ENCODE results near the gene ZNF335. TPM values are rescaled to one million over a fixed set of nuclear protein-coding genes. Genes with fewer than 3 reads are reported as not detected.
A peak's percentile ranks its signal among the peaks of the same experiment; 100 is the strongest.
"Not testable (repeated sequence)": the region's sequence is repeated elsewhere in the genome, so short reads cannot be mapped to it uniquely, and the experiment has no call there.

Gene ZNF335
- total and polyA plus RNA-seq, 8 donors, result 15.3 to 23.3 (median 16.7) TPM

GRCh38 chr20:45902199-45902701 is 69.8 kb downstream of the ZNF335 start:
- H3K4me3 ChIP-seq, result no peak overlapping the region
- peaks cover 0 to 61% of the 10 kb centered on the region in 2 donors for H3K36me3 ChIP-seq
- intact Hi-C loops (cut with DNase I), result no loop called here
- no peak for TF ChIP-seq CTCF (IDR thresholded peaks at IDR 0.05)
- ATAC-seq (no peak), DNase-seq (peak in 1 of 4 donors; percentile 53)
- no peaks in the 10 kb centered on the region for H3K9me3 ChIP-seq
- H3K27ac ChIP-seq, result no peak overlapping the region
- H3K4me1 ChIP-seq, result no peaks in the 10 kb centered on the region
- no peaks in the 10 kb centered on the region for H3K27me3 ChIP-seq

DNA sequence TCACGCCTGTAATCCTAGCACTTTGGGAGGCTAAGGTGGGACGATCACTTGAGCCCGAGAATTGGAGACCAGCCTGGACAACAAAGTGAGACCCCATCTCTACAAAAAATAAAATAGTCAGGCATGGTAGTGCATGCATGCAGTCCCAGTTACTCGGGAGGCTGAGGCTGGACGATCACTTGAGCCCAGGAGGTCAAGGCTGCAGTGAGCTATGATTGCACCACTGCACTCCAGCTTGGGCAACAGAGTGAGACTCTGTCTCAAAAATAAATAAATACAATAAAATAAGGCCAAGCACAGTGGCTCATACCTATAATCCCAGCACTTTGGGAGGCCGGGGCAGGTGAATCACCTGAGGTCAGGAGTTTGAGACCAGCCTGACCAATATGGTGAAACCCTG is 70.7 kb downstream of the ZNF335 start:
- H3K27ac ChIP-seq; ATAC-seq; H3K4me3 ChIP-seq; H3K27me3 ChIP-seq; H3K9me3 ChIP-seq; intact Hi-C loops (cut with DNase I); DNase-seq; H3K4me1 ChIP-seq: not testable (repeated sequence)
- H3K36me3 ChIP-seq, result peaks cover 0 to 70% of the 10 kb centered on the region in 2 donors

GRCh38 chr20:45899046-45899835 is 72.8 kb downstream of the ZNF335 start:
- peaks cover 0 to 83% of the 10 kb centered on the region in 2 donors for H3K36me3 ChIP-seq

More at GRCh38 chr20:45899046-45899835, 72.8 kb downstream of the ZNF335 start:
- intact Hi-C loops (cut with DNase I), result no loop called here
- DNase-seq, result peak in 1 of 4 donors; percentile 49
- Histone ChIP-seq H3K4me1 (no peaks in the 10 kb centered on the region), H3K4me3 (no peak overlapping the region), H3K9me3 (no peaks in the 10 kb centered on the region), H3K27me3 (no peaks in the 10 kb centered on the region), H3K27ac (no peak overlapping the region)
- ATAC-seq, result no peak
- TF ChIP-seq CTCF (IDR thresholded peaks at IDR 0.05), result no peak

Other genes starting within 250 kb of the ZNF335 start
- gene SPINT4, start 249.9 kb downstream of the ZNF335 start, total RNA-seq, result not detected
- gene SPINT4, start 249.9 kb downstream of the ZNF335 start, polyA plus RNA-seq (ENCODE audit: insufficient read length in 6 of 6), result not detected
- 1 to 10 TPM; 5.2 to 5.7 TPM for gene WFDC3, start 180.3 kb downstream of the ZNF335 start, total RNA-seq
- 1 to 10 TPM in 3 of 6 donors, under 1 TPM in 3; 0.26 to 1.8 (median 1.1) TPM for gene WFDC3, start 180.3 kb downstream of the ZNF335 start, polyA plus RNA-seq (ENCODE audit: insufficient read length in 6 of 6)
- 10 to 100 TPM; 22.6 to 38.5 TPM for gene DNTTIP1, start 180.2 kb downstream of the ZNF335 start, total RNA-seq
- 10 to 100 TPM; 25.7 to 30.9 (median 28.3) TPM for gene DNTTIP1, start 180.2 kb downstream of the ZNF335 start, polyA plus RNA-seq (ENCODE audit: insufficient read length in 6 of 6)
- gene UBE2C, start 159.6 kb downstream of the ZNF335 start, total RNA-seq, result 10 to 100 TPM in 1 of 2 donors, 1 to 10 TPM in 1; 5.9 to 17.1 TPM
- gene UBE2C, start 159.6 kb downstream of the ZNF335 start, polyA plus RNA-seq (ENCODE audit: insufficient read length in 6 of 6), result 10 to 100 TPM; 41.7 to 99.2 (median 59.9) TPM
- gene TNNC2, start 144.9 kb downstream of the ZNF335 start, total RNA-seq, result under 1 TPM; 0.42 to 0.61 TPM
- 1 to 10 TPM in 1 of 6 donors, under 1 TPM in 5; 0.21 to 1.2 (median 0.41) TPM for gene TNNC2, start 144.9 kb downstream of the ZNF335 start, polyA plus RNA-seq (ENCODE audit: insufficient read length in 6 of 6)
- 10 to 100 TPM; 23.9 to 26.3 TPM for gene SNX21, start 138.4 kb downstream of the ZNF335 start, total RNA-seq
- gene SNX21, start 138.4 kb downstream of the ZNF335 start, polyA plus RNA-seq (ENCODE audit: insufficient read length in 6 of 6), result 10 to 100 TPM; 14.5 to 22.4 (median 17.8) TPM
- gene ACOT8, start 114.8 kb downstream of the ZNF335 start, total RNA-seq, result 10 to 100 TPM; 23.8 to 28.7 TPM
- gene ACOT8, start 114.8 kb downstream of the ZNF335 start, polyA plus RNA-seq (ENCODE audit: insufficient read length in 6 of 6), result 10 to 100 TPM; 19.3 to 25.1 (median 21.4) TPM
- gene ZSWIM3, start 114.6 kb downstream of the ZNF335 start, total RNA-seq, result 1 to 10 TPM; 3.5 to 4.5 TPM
- 1 to 10 TPM; 4.9 to 6.7 (median 5.8) TPM for gene ZSWIM3, start 114.6 kb downstream of the ZNF335 start, polyA plus RNA-seq (ENCODE audit: insufficient read length in 6 of 6)
- 10 to 100 TPM in 1 of 2 donors, 1 to 10 TPM in 1; 9.9 to 10.2 TPM for gene ZSWIM1, start 91.0 kb downstream of the ZNF335 start, total RNA-seq
- gene ZSWIM1, start 91.0 kb downstream of the ZNF335 start, polyA plus RNA-seq (ENCODE audit: insufficient read length in 6 of 6), result 10 to 100 TPM; 13.5 to 14.8 (median 14.0) TPM
- under 1 TPM; 0.70 to 0.89 TPM for gene SPATA25, start 84.6 kb downstream of the ZNF335 start, total RNA-seq
- gene SPATA25, start 84.6 kb downstream of the ZNF335 start, polyA plus RNA-seq (ENCODE audit: insufficient read length in 6 of 6), result 1 to 10 TPM; 2.3 to 3.5 (median 3.2) TPM
- 1 to 10 TPM; 4.0 to 4.3 TPM for gene NEURL2, start 81.0 kb downstream of the ZNF335 start, total RNA-seq
- gene NEURL2, start 81.0 kb downstream of the ZNF335 start, polyA plus RNA-seq (ENCODE audit: insufficient read length in 6 of 6), result 1 to 10 TPM; 3.4 to 5.6 (median 4.6) TPM
- 100 to 1,000 TPM; 234 to 268 TPM for gene CTSA, start 80.9 kb downstream of the ZNF335 start, total RNA-seq
- 10 to 100 TPM; 68.7 to 78.1 (median 71.0) TPM for gene CTSA, start 80.9 kb downstream of the ZNF335 start, polyA plus RNA-seq (ENCODE audit: insufficient read length in 6 of 6)
- gene PLTP, start 60.0 kb downstream of the ZNF335 start, total RNA-seq, result 100 to 1,000 TPM; 162 to 172 TPM
- 10 to 100 TPM; 42.6 to 68.6 (median 54.3) TPM for gene PLTP, start 60.0 kb downstream of the ZNF335 start, polyA plus RNA-seq (ENCODE audit: insufficient read length in 6 of 6)
- gene PCIF1, start 37.5 kb downstream of the ZNF335 start, total RNA-seq, result 10 to 100 TPM; 26.1 to 33.0 TPM
- gene PCIF1, start 37.5 kb downstream of the ZNF335 start, polyA plus RNA-seq (ENCODE audit: insufficient read length in 6 of 6), result 10 to 100 TPM; 43.1 to 50.8 (median 45.4) TPM
- gene MMP9, start 36.7 kb upstream of the ZNF335 start, total RNA-seq, result 10 to 100 TPM in 1 of 2 donors, 1 to 10 TPM in 1; 2.5 to 25.8 TPM
- gene MMP9, start 36.7 kb upstream of the ZNF335 start, polyA plus RNA-seq (ENCODE audit: insufficient read length in 6 of 6), result under 1 TPM; 0.26 to 0.69 (median 0.52) TPM
- 1 to 10 TPM in 1 of 2 donors, under 1 TPM in 1; 0.71 to 1.5 TPM for gene SLC12A5, start 57.0 kb upstream of the ZNF335 start, total RNA-seq
- 1 to 10 TPM; 1.0 to 2.9 (median 1.5) TPM for gene SLC12A5, start 57.0 kb upstream of the ZNF335 start, polyA plus RNA-seq (ENCODE audit: insufficient read length in 6 of 6)
- gene NCOA5, start 117.8 kb upstream of the ZNF335 start, total RNA-seq, result 10 to 100 TPM; 20.6 to 23.8 TPM
- gene NCOA5, start 117.8 kb upstream of the ZNF335 start, polyA plus RNA-seq (ENCODE audit: insufficient read length in 6 of 6), result 10 to 100 TPM; 42.4 to 55.0 (median 51.5) TPM
- gene CD40, start 146.1 kb upstream of the ZNF335 start, total RNA-seq, result 10 to 100 TPM; 22.3 to 27.6 TPM
- 10 to 100 TPM; 13.9 to 21.5 (median 18.0) TPM for gene CD40, start 146.1 kb upstream of the ZNF335 start, polyA plus RNA-seq (ENCODE audit: insufficient read length in 6 of 6)